Stomach (tissue), 9 donors: ENCODE results near the gene FRAT1. TPM values are rescaled to one million over a fixed set of nuclear protein-coding genes. Genes with fewer than 3 reads are reported as not detected.

ENCODE experiments used
- DNase-seq, 2 donors: peaks; one replicate each; pipeline versions ENCODE4 v3.0.0 to v3.0.0-alpha.2; 2013 to 2019
- H3K27ac ChIP-seq, 5 donors: fragments of 200-600 bp in 4 of 5; sonication (generic) in 4 of 5; one replicate each; pipeline ENCODE4 v1.5.1; 2013 to 2019; ENCODE audit warnings: mild to moderate bottlenecking in 1 of 5, moderate library complexity in 1 of 5
- H3K27me3 ChIP-seq, 3 donors: fragments of 200-600 bp; sonication (generic); one replicate each; pipeline ENCODE4 v1.5.1; 2017 to 2019; ENCODE audit warnings: mixed run types in 1 of 3
- H3K36me3 ChIP-seq, 4 donors: fragments of 200-600 bp; sonication (generic); 1 replicate in 3 of 4; 2 replicates in 1 of 4; pipeline ENCODE4 v1.5.1; 2016 to 2019
- H3K4me1 ChIP-seq, 4 donors: fragments of 200-600 bp; sonication (generic); one replicate each; pipeline ENCODE4 v1.5.1; 2016 to 2019
- H3K4me3 ChIP-seq, 4 donors: fragments of 200-600 bp; sonication (generic) in 3 of 4; one replicate each; pipeline ENCODE4 v1.5.1; 2016 to 2019; ENCODE audit warnings: mild to moderate bottlenecking in 1 of 4
- H3K9me3 ChIP-seq, 4 donors: fragments of 200-600 bp; sonication (generic); one replicate each; pipeline ENCODE4 v1.5.1; 2016 to 2019
- CTCF ChIP-seq, 7 experiments: fragments of 450-650 bp in 4 of 7; fragments of 200-600 bp in 3 of 7; sonication (generic) in 3 of 7; IDR thresholded peaks; one replicate each; pipeline ENCODE4 v1.5.1; 2016 to 2019; ENCODE audit warnings: antibody characterized with exemption in 7 of 7, control low read depth in 2 of 7, mild to moderate bottlenecking in 1 of 7
- EP300 ChIP-seq: sonication (generic); formaldehyde crosslinking; IDR thresholded peaks from one replicate; pipeline ENCODE4 v1.6.1; 2017; ENCODE audit warnings: antibody characterized with exemption
- POLR2A ChIP-seq, 4 donors: fragments of 450-650 bp; IDR thresholded peaks; one replicate each; pipeline ENCODE4 v1.6.1; 2016; ENCODE audit warnings: antibody characterized with exemption in 4 of 4, control low read depth in 2 of 4, mild to moderate bottlenecking in 1 of 4, moderate library complexity in 1 of 4
- POLR2AphosphoS5 ChIP-seq, 3 donors: sonication (generic); formaldehyde crosslinking; IDR thresholded peaks; one replicate each; pipeline ENCODE4 v1.6.1; 2016; ENCODE audit warnings: antibody characterized with exemption in 3 of 3
- WGBS, 5 donors: extraction: QIAGEN DNeasy Blood & Tissue Kit in 3 of 5; methylation state at CpG; one replicate each; pipeline versions ENCODE4 v1.1.5 to v1.1.7; 2013 to 2018; 5-methylcytosine and 5-hydroxymethylcytosine counted together
- intact Hi-C: fragments of 100-400 bp; cut with DNase I; formaldehyde crosslinking; loops from one replicate; pipeline ENCODE4 v1.15.1; 2023; ENCODE audit warnings: low total_unique reads
- polyA plus RNA-seq, 3 donors: library from polyadenylated mRNA; stranded (reverse); fragments of 200-250 nt; gene quantifications; one replicate each; pipeline ENCODE4 v1.2.3, GENCODE V29; 2013
- total RNA-seq, 5 donors: library from RNA; depleted of rRNA; stranded (reverse); fragments of >200 nt; gene quantifications; one replicate each; pipeline versions ENCODE4 v1.1.0 to v1.2.3, GENCODE V29; 2014 to 2016
- donor health status: healthy with polysubstance abuse.
- donor health status: Bipolar disorder and iron deficiency.
- donor health status: healthy.

The FRAT1 gene
- total and polyA plus RNA-seq, 8 donors, result 1.8 to 26.4 (median 3.7) TPM; not detected in 1

GRCh38 chr10:97335188-97335619 is 16.1 kb downstream of the FRAT1 start:
- TF ChIP-seq POLR2AphosphoS5 (IDR thresholded peaks at IDR 0.05) (no peak), POLR2A (IDR thresholded peaks at IDR 0.05) (no peak), EP300 (no peak), CTCF (IDR thresholded peaks at IDR 0.05) (no peak)
- intact Hi-C loops, result no loop called here
- peaks cover 0 to 4% (median 2%) of the 10 kb centered on the region in 4 donors for H3K36me3 ChIP-seq
- H3K9me3 ChIP-seq, result no peaks in the 10 kb centered on the region
- whole genome bisulfite sequencing, 5 donors, result 8 to 13% (median 10%) methylated on average over 18 to 25 of the region's 25 CpGs
- H3K27me3 ChIP-seq, result no peaks in the 10 kb centered on the region
- no peak for DNase-seq
- peak overlapping the region; percentile 93 to 99 (median 97) for H3K27ac ChIP-seq
- H3K4me3 ChIP-seq, result peak overlapping the region; percentile 79 to 89 (median 84)
- peaks cover 38 to 63% (median 62%) of the 10 kb centered on the region in 4 donors for H3K4me1 ChIP-seq

- H3K27ac ChIP-seq, result peak overlapping the region in 3 of 5 donors; percentile 10 to 97 (median 65)
- DNase-seq, result no peak
- H3K9me3 ChIP-seq, result no peaks in the 10 kb centered on the region
- H3K36me3 ChIP-seq, result peaks cover 0 to 3% (median 0%) of the 10 kb centered on the region in 4 donors
- intact Hi-C loops, result no loop called here
- peaks cover 33 to 58% (median 54%) of the 10 kb centered on the region in 4 donors for H3K4me1 ChIP-seq
- no peaks in the 10 kb centered on the region for H3K27me3 ChIP-seq
- 34 to 50% (median 39%) methylated on average over 5 of the region's 5 CpGs for WGBS, 5 donors
- TF ChIP-seq POLR2A (IDR thresholded peaks at IDR 0.05) (no peak), EP300 (no peak), POLR2AphosphoS5 (IDR thresholded peaks at IDR 0.05) (no peak)
- H3K4me3 ChIP-seq, result no peak overlapping the region
Measured at GRCh38 chr10:97336006-97336405, 16.9 kb downstream of the FRAT1 start.

- H3K4me1 ChIP-seq, result peaks cover 29 to 53% (median 50%) of the 10 kb centered on the region in 4 donors
- H3K27me3 ChIP-seq, result no peaks in the 10 kb centered on the region
- peaks cover 0 to under 1% (median 0%) of the 10 kb centered on the region in 4 donors for H3K36me3 ChIP-seq
- intact Hi-C loops, result no loop called here
- TF ChIP-seq CTCF (IDR thresholded peaks at IDR 0.05) (no peak), POLR2A (IDR thresholded peaks at IDR 0.05) (no peak), EP300 (no peak), POLR2AphosphoS5 (IDR thresholded peaks at IDR 0.05) (no peak)
- no peaks in the 10 kb centered on the region for H3K9me3 ChIP-seq
- WGBS, 5 donors, result 18 to 32% (median 22%) methylated on average over 5 of the region's 5 CpGs
- H3K4me3 ChIP-seq, result no peak overlapping the region
- no peak for DNase-seq
- H3K27ac ChIP-seq, result peak overlapping the region in 3 of 5 donors; percentile 10 to 97 (median 65)
Measured at GRCh38 chr10:97336446-97336845, 17.4 kb downstream of the FRAT1 start.

- H3K36me3 ChIP-seq, result no peaks in the 10 kb centered on the region
- peak in 1 of 3 donors; percentile 10 for TF ChIP-seq POLR2AphosphoS5 (IDR thresholded peaks at IDR 0.05)
- TF ChIP-seq CTCF (IDR thresholded peaks at IDR 0.05), result no peak
- no peak for TF ChIP-seq EP300
- H3K4me1 ChIP-seq, result peaks cover 21 to 46% (median 42%) of the 10 kb centered on the region in 4 donors
- no peaks in the 10 kb centered on the region for H3K27me3 ChIP-seq
- H3K9me3 ChIP-seq, result no peaks in the 10 kb centered on the region
- WGBS, 5 donors, result 14 to 29% (median 23%) methylated on average over 11 of the region's 11 CpGs
- intact Hi-C loops, result no loop called here
- H3K4me3 ChIP-seq, result no peak overlapping the region
- DNase-seq, result peak; percentile 58 to 82
- peak overlapping the region; percentile 4 to 97 (median 40) for H3K27ac ChIP-seq
Measured at GRCh38 chr10:97336942-97337831, 18.1 kb downstream of the FRAT1 start.
